ENCODE data around the gene SLC41A2. TPM values are rescaled to one million over a fixed set of nuclear protein-coding genes. Genes with fewer than 3 reads are reported as not detected.

The SLC41A2 gene
- total RNA-seq, 1 donor from 2014 or later: 19.0 TPM

Other genes with a start within 250 kb of the SLC41A2 start
- 28.0 and 40.0 TPM in 2 replicates for gene NOPCHAP1, start 28.0 kb upstream of the SLC41A2 start, total RNA-seq
- 1.1 and 1.5 TPM in 2 replicates for gene ALDH1L2, start 126.2 kb upstream of the SLC41A2 start, total RNA-seq
- gene WASHC4, start 149.4 kb upstream of the SLC41A2 start, total RNA-seq: 34.5 and 36.3 TPM in 2 replicates

Data from activated T-helper 1 cell treated with anti-CD3 and anti-CD28 coated beads, Interleukin-12 subunit alpha, Interleukin-12 subunit beta, Interleukin-2, Interleukin-4 antibody, amounts not matched to agents 30 ng/mL and 10 ng/mL and 1 ng/mL, durations not matched to agents 14 hours and 24 hours and 36 hours (primary cell).